Muscle layer of duodenum (tissue), 2 donors: Measurements from ENCODE around the gene GYS2.

ENCODE experiments used
- H3K27ac ChIP-seq: one replicate; pipeline ENCODE4 v1.7.0; 2013; ENCODE audit warnings: mild to moderate bottlenecking, low read length
- H3K27me3 ChIP-seq: one replicate; pipeline ENCODE4 v1.7.0; 2013; ENCODE audit warnings: low read depth, mild to moderate bottlenecking, control low read depth, low read length
- H3K36me3 ChIP-seq, 2 donors: one replicate each; pipeline ENCODE4 v1.7.0; 2013; ENCODE audit warnings: low read length in 2 of 2, control low read depth in 1 of 2, mild to moderate bottlenecking in 1 of 2; ENCODE audit not compliant: insufficient read depth in 2 of 2, control insufficient read depth in 1 of 2
- H3K4me1 ChIP-seq, 2 donors: one replicate each; pipeline ENCODE4 v1.7.0; 2013; ENCODE audit warnings: low read length in 2 of 2, mild to moderate bottlenecking in 2 of 2, control low read depth in 1 of 2, moderate library complexity in 1 of 2; ENCODE audit not compliant: insufficient read depth in 2 of 2, control insufficient read depth in 1 of 2
- H3K4me3 ChIP-seq, 2 donors: one replicate each; pipeline ENCODE4 v1.7.0; 2013; ENCODE audit warnings: low read length in 2 of 2, low read depth in 1 of 2, mild to moderate bottlenecking in 1 of 2
- H3K9me3 ChIP-seq, 2 donors: one replicate each; pipeline ENCODE4 v1.7.0; 2013; ENCODE audit warnings: low read length in 2 of 2, control low read depth in 1 of 2, mild to moderate bottlenecking in 1 of 2; ENCODE audit not compliant: control insufficient read depth in 1 of 2
- donor health status: healthy.

Gene GYS2

GRCh38 chr12:21547437-21547836 lies 57.2 kb downstream of the GYS2 start:
- no peak overlapping the region for H3K4me3 ChIP-seq
- H3K27ac ChIP-seq: no peak overlapping the region
- H3K36me3 ChIP-seq: no peaks in the 10 kb centered on the region
- no peaks in the 10 kb centered on the region for H3K27me3 ChIP-seq
- peaks cover under 1 to 8% of the 10 kb centered on the region in 2 donors for H3K4me1 ChIP-seq
- no peaks in the 10 kb centered on the region for H3K9me3 ChIP-seq

DNA sequence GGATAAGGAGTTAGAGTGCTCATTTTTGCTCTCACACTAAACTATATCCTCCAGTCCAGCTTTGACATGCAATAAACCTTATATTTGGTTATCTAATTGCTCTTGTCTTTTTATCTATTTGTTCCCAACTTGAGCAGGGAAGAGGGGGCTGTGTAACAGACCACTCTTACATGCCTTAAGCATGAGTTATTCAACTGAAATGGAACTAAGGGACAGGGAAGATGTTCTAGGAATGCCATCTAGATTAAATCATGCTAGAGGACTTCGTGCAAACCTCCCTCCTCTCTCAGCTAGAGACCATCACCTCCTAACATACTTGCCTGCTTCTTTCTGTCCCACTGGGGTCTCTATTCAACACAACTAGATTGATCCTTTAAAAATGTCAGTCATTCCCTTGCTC lies 57.9 kb downstream of the GYS2 start:
- no peak overlapping the region for H3K4me3 ChIP-seq
- H3K27me3 ChIP-seq: no peaks in the 10 kb centered on the region
- H3K27ac ChIP-seq: no peak overlapping the region
- H3K36me3 ChIP-seq: no peaks in the 10 kb centered on the region
- no peaks in the 10 kb centered on the region for H3K9me3 ChIP-seq
- H3K4me1 ChIP-seq: peaks cover 0 to 1% of the 10 kb centered on the region in 2 donors

DNA sequence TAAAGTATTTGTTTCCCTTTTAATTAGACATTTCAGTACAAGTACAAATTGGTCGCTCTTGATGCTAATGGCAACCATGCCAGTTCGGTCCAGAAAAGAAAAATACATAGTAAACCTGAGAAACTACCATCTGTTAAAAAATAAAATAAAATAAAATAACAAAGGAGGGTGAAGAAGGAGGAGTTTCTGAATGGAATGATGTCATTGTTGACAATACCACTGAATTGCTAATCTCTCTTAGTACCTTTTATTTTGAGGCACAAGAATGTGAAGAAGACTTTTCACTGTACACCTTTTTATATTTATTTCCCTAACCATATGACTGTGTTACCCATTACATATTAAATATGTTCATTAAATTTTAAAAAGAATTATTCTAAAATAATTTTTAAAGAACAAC lies 59.1 kb downstream of the GYS2 start:
- H3K9me3 ChIP-seq: no peaks in the 10 kb centered on the region
- no peaks in the 10 kb centered on the region for H3K4me1 ChIP-seq
- no peak overlapping the region for H3K4me3 ChIP-seq
- no peaks in the 10 kb centered on the region for H3K36me3 ChIP-seq
- no peaks in the 10 kb centered on the region for H3K27me3 ChIP-seq
- H3K27ac ChIP-seq: no peak overlapping the region

GRCh38 chr12:21543151-21543550 lies 61.5 kb downstream of the GYS2 start:
- Histone ChIP-seq H3K9me3 (no peaks in the 10 kb centered on the region), H3K27me3 (no peaks in the 10 kb centered on the region), H3K36me3 (no peaks in the 10 kb centered on the region), H3K27ac (no peak overlapping the region), H3K4me1 (no peaks in the 10 kb centered on the region), H3K4me3 (no peak overlapping the region)

DNA sequence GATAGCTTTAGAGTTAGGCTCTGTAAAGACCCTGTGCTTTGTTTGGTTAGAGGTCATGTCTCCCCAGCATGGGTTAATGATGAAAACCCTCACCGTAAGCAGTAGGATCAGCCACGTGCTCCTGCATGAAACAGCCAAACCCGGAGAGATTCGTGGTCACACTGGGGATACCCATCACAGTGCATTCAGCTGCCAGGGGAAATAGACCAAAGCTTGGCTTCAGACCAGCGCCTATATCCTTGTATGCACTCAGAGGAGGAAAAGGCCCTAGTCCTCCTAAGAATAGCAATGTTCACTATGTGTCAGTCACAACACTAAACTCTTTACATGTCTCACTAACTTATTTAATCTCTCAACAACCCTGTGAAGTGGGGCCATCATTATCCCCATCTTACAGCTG lies 62.2 kb downstream of the GYS2 start:
- H3K4me1 ChIP-seq: no peaks in the 10 kb centered on the region
- no peaks in the 10 kb centered on the region for H3K27me3 ChIP-seq
- no peaks in the 10 kb centered on the region for H3K9me3 ChIP-seq
- H3K36me3 ChIP-seq: no peaks in the 10 kb centered on the region
- H3K27ac ChIP-seq: no peak overlapping the region
- no peak overlapping the region for H3K4me3 ChIP-seq

GRCh38 chr12:21541773-21542172 lies 62.9 kb downstream of the GYS2 start:
- H3K4me1 ChIP-seq: no peaks in the 10 kb centered on the region
- no peaks in the 10 kb centered on the region for H3K9me3 ChIP-seq
- no peak overlapping the region for H3K4me3 ChIP-seq
- no peaks in the 10 kb centered on the region for H3K27me3 ChIP-seq
- no peaks in the 10 kb centered on the region for H3K36me3 ChIP-seq
- H3K27ac ChIP-seq: no peak overlapping the region

DNA sequence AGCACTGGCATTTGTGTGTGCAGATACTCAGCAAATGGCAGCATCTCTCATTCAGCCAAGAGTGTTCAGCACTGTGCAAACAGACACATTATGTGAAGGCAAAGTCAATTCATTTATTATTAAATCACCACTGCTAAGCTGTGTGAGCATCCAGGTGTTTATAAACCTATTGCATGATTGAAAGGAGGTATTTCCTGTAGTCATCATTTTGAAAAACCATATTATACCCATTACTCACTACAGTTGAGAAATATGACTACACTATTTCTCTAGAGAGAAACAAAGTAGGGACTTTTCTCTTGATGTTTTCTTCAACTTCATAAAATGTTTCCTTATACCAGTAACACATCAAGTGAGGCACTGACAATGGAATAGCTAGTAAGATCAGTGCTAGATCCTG lies 64.8 kb downstream of the GYS2 start:
- Histone ChIP-seq H3K36me3 (no peaks in the 10 kb centered on the region), H3K27ac (no peak overlapping the region), H3K4me1 (no peaks in the 10 kb centered on the region), H3K4me3 (no peak overlapping the region), H3K9me3 (no peaks in the 10 kb centered on the region), H3K27me3 (no peaks in the 10 kb centered on the region)

DNA sequence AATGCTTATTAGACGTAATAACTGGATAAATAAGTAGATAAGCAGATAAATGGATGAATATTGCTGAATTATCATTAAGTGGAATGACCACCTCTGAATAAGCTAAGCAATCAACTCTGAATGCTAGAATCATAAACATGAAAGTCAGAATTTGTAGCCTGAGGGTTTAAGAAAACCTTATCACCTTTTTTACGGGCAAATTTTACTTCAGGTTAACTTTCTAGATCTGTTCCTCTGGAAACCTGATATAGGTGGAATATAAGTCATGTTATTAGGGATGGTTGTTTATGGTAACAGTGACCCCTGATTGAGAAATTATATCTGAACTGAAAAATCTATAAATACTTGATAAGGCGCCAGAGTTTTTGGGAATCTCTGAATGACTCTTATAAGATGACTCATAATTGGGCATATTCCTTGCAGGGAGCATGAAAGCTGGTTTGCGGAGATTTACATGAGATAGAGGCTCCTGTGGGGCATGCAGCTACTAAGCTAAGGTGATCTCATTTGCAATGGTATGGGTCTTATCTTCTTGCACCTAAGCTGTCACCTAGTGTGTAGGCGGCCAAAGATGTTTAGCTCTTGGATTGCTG lies 66.5 kb downstream of the GYS2 start:
- no peak overlapping the region for H3K4me3 ChIP-seq
- H3K27ac ChIP-seq: no peak overlapping the region
- no peaks in the 10 kb centered on the region for H3K4me1 ChIP-seq
- H3K27me3 ChIP-seq: no peaks in the 10 kb centered on the region
- H3K9me3 ChIP-seq: no peaks in the 10 kb centered on the region
- no peaks in the 10 kb centered on the region for H3K36me3 ChIP-seq

- no peak overlapping the region for H3K27ac ChIP-seq
- H3K4me3 ChIP-seq: no peak overlapping the region
- no peaks in the 10 kb centered on the region for H3K9me3 ChIP-seq
Measured at GRCh38 chr12:21529456-21529855, 75.2 kb downstream of the GYS2 start.

DNA sequence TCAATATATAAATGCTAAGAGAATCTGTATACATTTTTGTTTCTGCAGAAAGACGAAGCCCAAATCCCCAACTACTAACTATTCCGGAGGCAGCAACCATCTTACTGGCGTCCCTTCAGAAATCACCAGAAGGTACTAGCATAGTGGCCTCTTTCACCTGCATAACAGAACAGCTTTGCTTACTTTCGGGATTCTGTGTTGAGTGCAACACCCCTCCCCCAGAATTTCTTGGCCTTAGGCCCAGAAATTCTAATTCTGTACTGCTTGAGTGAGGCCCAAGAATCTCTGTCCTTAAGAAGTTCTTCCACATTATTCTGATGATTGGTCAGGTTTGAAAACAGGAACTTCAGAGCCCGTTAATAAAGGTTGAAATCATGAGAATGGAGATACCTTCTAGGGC lies 75.7 kb downstream of the GYS2 start:
- Histone ChIP-seq H3K27ac (no peak overlapping the region), H3K9me3 (no peaks in the 10 kb centered on the region), H3K4me3 (no peak overlapping the region), H3K4me1 (peaks cover 0 to 21% of the 10 kb centered on the region in 2 donors), H3K27me3 (no peaks in the 10 kb centered on the region), H3K36me3 (no peaks in the 10 kb centered on the region)

More at GRCh38 chr12:21529456-21529855, 75.2 kb downstream of the GYS2 start:
- Histone ChIP-seq H3K36me3 (no peaks in the 10 kb centered on the region), H3K27me3 (no peaks in the 10 kb centered on the region), H3K4me1 (peaks cover 0 to 21% of the 10 kb centered on the region in 2 donors)

- H3K4me1 ChIP-seq: peaks cover 0 to 21% of the 10 kb centered on the region in 2 donors
- peak overlapping the region; percentile 53 to 80 for H3K4me3 ChIP-seq
- H3K36me3 ChIP-seq: no peaks in the 10 kb centered on the region
- no peaks in the 10 kb centered on the region for H3K9me3 ChIP-seq
- H3K27ac ChIP-seq: no peak overlapping the region
- no peaks in the 10 kb centered on the region for H3K27me3 ChIP-seq
Measured at GRCh38 chr12:21527451-21528180, 77.0 kb downstream of the GYS2 start.
